K562 (cell line): Measurements from ENCODE around the gene ZNF346. TPM values are rescaled to one million over a fixed set of nuclear protein-coding genes. Genes with fewer than 3 reads are reported as not detected.
A peak's percentile ranks its signal among the peaks of the same experiment; 100 is the strongest.

Source experiments
- ATAC-seq: fragments of 200-7000 bp; cut with Tn5 transposase; 3 replicates; pipeline ENCODE4 v1.9.1; 2020; ENCODE audit warnings: moderate library complexity
- BruUV-seq: library from RNA; stranded (reverse); fragments of 400-500 nt; replicated peaks from 2 replicates; lab custom pipeline; 2021; lab: Mats Ljungman, UMichigan
- CTCF ChIA-PET: fragments of 300-600 bp; formaldehyde crosslinking; extraction: SDS; loops from one replicate; lab custom pipeline; 2021; ENCODE audit warnings: low intra/inter-chr PET ratio; lab: Yijun Ruan, JAX
- POLR2A ChIA-PET: fragments of 300-600, 350-650 bp; sonication (Branson Sonifier 250); formaldehyde crosslinking; extraction: SDS; loops from one replicate; lab custom pipeline; 2021; ENCODE audit warnings: antibody characterized with exemption, inconsistent platforms; lab: Yijun Ruan, JAX
- DNase-seq, 4 experiments: peaks; one replicate each; pipeline versions ENCODE4 v3.0.0 to v3.0.0-alpha.2; 2011 to 2018; ENCODE audit warnings: low spot score in 3 of 4, mixed read lengths in 3 of 4; ENCODE audit errors: extremely low read depth in 1 of 4
- FAIRE-seq: peaks from 2 replicates; lab custom pipeline; 2011; peaks lifted over from hg19 to GRCh38; lab: Jason Lieb, UNC
- H2AFZ ChIP-seq: 2 replicates; pipeline ENCODE4 v1.6.0; 2011; ENCODE audit warnings: low read depth, low read length, control low read depth, inconsistent platforms
- H3K27ac ChIP-seq: fragments of 200-600 bp; 3 replicates; pipeline ENCODE4 v1.8.0; 2011; ENCODE audit warnings: low read depth, mild to moderate bottlenecking, control low read depth, inconsistent platforms, low read length, moderate library complexity, mixed read lengths; ENCODE audit errors: extremely low read depth
- H3K27me3 ChIP-seq, 2 experiments: fragments of 300-600 bp in 1 of 2; 2 replicates in 1 of 2; 3 replicates in 1 of 2; pipeline versions ENCODE4 v1.6.0 to v1.8.0; 2011; ENCODE audit warnings: inconsistent platforms in 2 of 2, low read length in 2 of 2, mild to moderate bottlenecking in 1 of 2, mixed read lengths in 1 of 2, moderate library complexity in 1 of 2; ENCODE audit not compliant: control insufficient read depth in 2 of 2, insufficient read depth in 2 of 2
- H3K36me3 ChIP-seq: fragments of 300-600 bp; 3 replicates; pipeline ENCODE4 v1.8.0; 2011; ENCODE audit warnings: mild to moderate bottlenecking, low read length, inconsistent platforms; ENCODE audit not compliant: control insufficient read depth, insufficient read depth
- H3K4me1 ChIP-seq, 2 experiments: fragments of 200-600 bp in 1 of 2; replicated peaks in 1 of 2; 2 replicates in 1 of 2; 3 replicates in 1 of 2; pipeline versions ENCODE4 v1.5.1 to v1.8.0; 2011; ENCODE audit warnings: inconsistent platforms in 2 of 2, low read length in 2 of 2, mild to moderate bottlenecking in 1 of 2, mixed read lengths in 1 of 2, moderate library complexity in 1 of 2; ENCODE audit not compliant: control insufficient read depth in 2 of 2, insufficient read depth in 2 of 2
- H3K4me2 ChIP-seq: 2 replicates; pipeline ENCODE4 v1.6.1; 2011; ENCODE audit warnings: low read length, control low read depth, inconsistent platforms, mixed read lengths; ENCODE audit not compliant: insufficient read depth
- H3K4me3 ChIP-seq: fragments of 200-600 bp; sonication (generic), shearing (Covaris generic); 2 replicates; pipeline ENCODE4 v1.5.1; 2016; ENCODE audit warnings: control low read depth, inconsistent platforms
- H3K79me2 ChIP-seq: fragments of 200-600 bp; 3 replicates; pipeline ENCODE4 v1.8.0; 2011; ENCODE audit warnings: low read length, inconsistent platforms; ENCODE audit not compliant: control insufficient read depth, insufficient read depth
- H3K9ac ChIP-seq, 2 experiments: 2 replicates each; pipeline versions ENCODE4 v1.6.0 to v1.6.1; 2011; ENCODE audit warnings: low read depth in 2 of 2, low read length in 2 of 2, control low read depth in 1 of 2, inconsistent platforms in 1 of 2, mild to moderate bottlenecking in 1 of 2, mixed read lengths in 1 of 2; ENCODE audit not compliant: insufficient read depth in 1 of 2
- H3K9me1 ChIP-seq: one replicate; pipeline ENCODE4 v1.6.0; 2011; ENCODE audit warnings: inconsistent platforms, mild to moderate bottlenecking, low read length, moderate library complexity; ENCODE audit not compliant: control insufficient read depth, insufficient read depth
- H3K9me3 ChIP-seq: replicated peaks from 2 replicates; pipeline ENCODE4 v1.5.1; 2011; ENCODE audit warnings: low read depth, low read length, inconsistent platforms; ENCODE audit not compliant: control insufficient read depth, insufficient read depth
- H4K20me1 ChIP-seq: replicated peaks from 2 replicates; pipeline ENCODE4 v1.6.1; 2011; ENCODE audit warnings: low read length, inconsistent platforms, mixed read lengths; ENCODE audit not compliant: control insufficient read depth, insufficient read depth
- BRD9 ChIP-seq: fragments of 450-650 bp; IDR thresholded peaks from 2 replicates; pipeline ENCODE4 v1.6.1; 2018; ENCODE audit warnings: low read depth; ENCODE audit not compliant: partially characterized antibody
- FOXK2 ChIP-seq, 2 experiments: fragments of 450-650 bp; IDR thresholded peaks in 1 of 2; conservative IDR thresholded peaks in 1 of 2; 2 replicates each; pipeline ENCODE4 v1.6.1; 2016; ENCODE audit warnings: low read depth in 2 of 2, mild to moderate bottlenecking in 1 of 2
- POLR2G ChIP-seq: fragments of 200-400 bp; formaldehyde crosslinking; IDR thresholded peaks from 2 replicates; pipeline ENCODE4 v1.6.1; 2017; ENCODE audit warnings: low read depth, mild to moderate bottlenecking, antibody characterized with exemption, low read length, moderate library complexity
- ZNF121 ChIP-seq: sonication (generic); formaldehyde crosslinking; conservative IDR thresholded peaks from 2 replicates; pipeline ENCODE4 v1.8.0; 2022; ENCODE audit warnings: missing genetic modification reagents
- ZNF398 ChIP-seq: fragments of 250-450 bp; sonication (Bioruptor Pico); IDR thresholded peaks from 2 replicates; pipeline ENCODE4 v1.8.0; 2021; ENCODE audit warnings: moderate library complexity, mild to moderate bottlenecking, inconsistent platforms
- ZNF518B ChIP-seq: fragments of 250-450 bp; sonication (Bioruptor Pico); IDR thresholded peaks from 2 replicates; pipeline ENCODE4 v1.5.0; 2021; ENCODE audit warnings: mild to moderate bottlenecking, moderate library complexity
- ZNF668 ChIP-seq: fragments of 250-450 bp; sonication (Bioruptor Pico); IDR thresholded peaks from 2 replicates; pipeline ENCODE4 v1.8.0; 2022; ENCODE audit warnings: mild to moderate bottlenecking, inconsistent platforms
- ZNF76 ChIP-seq: fragments of 250-450 bp; sonication (Bioruptor Pico); IDR thresholded peaks from 2 replicates; pipeline ENCODE4 v1.4.0; 2020; ENCODE audit warnings: mild to moderate bottlenecking, moderate library complexity, borderline replicate concordance
- WGBS: fragments of 100-300 bp; shearing (Covaris generic); methylation state at CpG from one replicate; pipeline ENCODE4 v1.1.6; 2016; ENCODE audit warnings: low coverage, mixed read lengths; ENCODE audit not compliant: insufficient coverage; ENCODE audit errors: missing lambda C conversion rate; 5-methylcytosine and 5-hydroxymethylcytosine counted together
- in situ Hi-C: fragments of 300-500 bp; cut with MboI; formaldehyde crosslinking; loops from 4 replicates; pipeline ENCODE4 v1.15.0; 2018; ENCODE audit warnings: inconsistent platforms, mixed read lengths
- intact Hi-C: fragments of 100-400 bp; cut with micrococcal nuclease; formaldehyde crosslinking; loops from 2 replicates; pipeline ENCODE4 v1.14.2; 2022
- polyA plus RNA-seq, 8 experiments: library from polyadenylated mRNA; depleted of rRNA in 4 of 8; stranded (reverse) in 5 of 8; unstranded in 3 of 8; fragments of >200 nt; fragmentation: Nextera tagmentation in 2 of 8; fragmentation: Illumina TruSeq in 1 of 8; extraction: Ambion mirVana in 2 of 8; extraction: Trizol in 1 of 8; gene quantifications; 2 replicates each; pipeline versions ENCODE4 v1.2.1 to v1.2.3, GENCODE V29; 2011 to 2014; ENCODE audit warnings: inconsistent platforms in 1 of 8, missing spikeins in 1 of 8
- total RNA-seq, 7 experiments: library from RNA; depleted of rRNA in 6 of 7; stranded (reverse); fragments of >200 nt in 6 of 7; fragmentation: Illumina TruSeq in 2 of 7; extraction: Trizol in 2 of 7; gene quantifications; 2 replicates each; pipeline versions ENCODE4 v1.2.1 to v1.2.3, GENCODE V29; 2011 to 2021; ENCODE audit warnings: low replicate concordance in 1 of 7

The ZNF346 gene
- total and polyA plus RNA-seq, 9 of the 15 experiments (the other 6 are each of a cell fraction or from before 2014, with no cell fraction given), result 5.0 to 25.1 (median 20.1) TPM

- Histone ChIP-seq H3K9me3 (no peaks in the 10 kb centered on the region), H3K4me3 (no peak overlapping the region), H3K79me2 (no peaks in the 10 kb centered on the region), H3K36me3 (peaks cover 5% of the 10 kb centered on the region; the same call in 2 of the 3 replicates), H3K9me1 (no peaks in the 10 kb centered on the region), H3K4me2 (no peak overlapping the region), H3K9ac (peak overlapping the region in 1 of 2 experiments; percentile 45; a peak in 1 of 4 replicates), H4K20me1 (no peaks in the 10 kb centered on the region), H3K27me3 (no peaks in the 10 kb centered on the region), H3K27ac (no peak overlapping the region), H3K4me1 (peaks cover 9 to 51% of the 10 kb centered on the region in 2 experiments; a peak in 3 of 5 replicates), H2AFZ (no peak overlapping the region)
- intact Hi-C loops (no loop called here), in situ Hi-C loops (no loop called here)
- FAIRE-seq (no peak), ATAC-seq (no peak), DNase-seq (no peak)
- ChIA-PET POLR2A (interaction anchor here (0.6 to 1.0 kb wide), 3 partner anchors 12 to 18 kb away, joined by 3 to 4 read pairs (median 3); no protein-coding TSS in a partner anchor), CTCF (no interaction called here)
- BruUV-seq, result no TSS peak
- peak; percentile 14; the same call in 1 of the 2 replicates for TF ChIP-seq POLR2G
- no peak for TF ChIP-seq FOXK2 (conservative IDR thresholded peaks at IDR 0.05 in 1 of 2, IDR thresholded peaks at IDR 0.05 in 1 of 2; ENCODE audit: low read depth in 2 of 2)
- WGBS, result 94% methylated on average over 20 of the region's 40 CpGs
These were observed 70.7 kb downstream of the ZNF346 start for GRCh38 chr5:177093082-177093712.

- Histone ChIP-seq H2AFZ (no peak overlapping the region), H3K27ac (no peak overlapping the region), H3K4me3 (no peak overlapping the region), H3K9ac (peak overlapping the region in 1 of 2 experiments; percentile 45; a peak in 1 of 4 replicates), H3K36me3 (peaks cover 5% of the 10 kb centered on the region; the same call in 2 of the 3 replicates)
- no TSS peak for BruUV-seq
- FAIRE-seq, result no peak
- ATAC-seq, result no peak
- POLR2A ChIA-PET, result no interaction called here
- no peak for TF ChIP-seq ZNF398 (CRISPR knock-in tag)
- TF ChIP-seq ZNF76, result no peak
- no peak for TF ChIP-seq BRD9
- peak; percentile 50; the same call in 1 of the 2 replicates for TF ChIP-seq ZNF121
- TF ChIP-seq ZNF668 (CRISPR knock-in tag), result no peak
- no peak for TF ChIP-seq ZNF518B
- TF ChIP-seq, all 486 proteins: peak for 1
- CTCF ChIA-PET, result no interaction called here
- Histone ChIP-seq H3K79me2 (no peaks in the 10 kb centered on the region), H3K4me2 (no peak overlapping the region), H3K9me3 (no peaks in the 10 kb centered on the region), H3K9me1 (no peaks in the 10 kb centered on the region), H3K27me3 (no peaks in the 10 kb centered on the region), H4K20me1 (no peaks in the 10 kb centered on the region), H3K4me1 (peaks cover 6 to 54% of the 10 kb centered on the region in 2 experiments; a peak in 3 of 5 replicates)
- in situ Hi-C loops, result no loop called here
- DNase-seq, result no peak
- intact Hi-C loops, result no loop called here
- 78% methylated on average over 6 of the region's 6 CpGs for WGBS
These were observed 71.3 kb downstream of the ZNF346 start for GRCh38 chr5:177093803-177094202.
